Stimulated activated CD8-positive, alpha-beta memory T cell treated with anti-CD3 and anti-CD28 coated beads, Interleukin-7, amount 100 ng/mL, for 1 hour (primary cell): Measurements from ENCODE around the gene PPHLN1.

ENCODE experiments used
- DNase-seq, 2 donors: peaks; one replicate each; pipeline ENCODE4 v3.0.0-alpha.2; 2020; ENCODE audit warnings: low read depth in 2 of 2

Gene PPHLN1

GRCh38 chr12:42325653-42326474 is at the start of gene PPHLN1, which contains the start of gene ZCRB1:
PPHLN1 (plus strand) TSS chr12:42326167; CDS start chr12:42335903, 9,736 bp downstream.
ZCRB1 (minus strand) TSS chr12:42326094; CDS start chr12:42324102, 1,992 bp downstream.
- DNase-seq = peak; percentile 51 to 62

GRCh38 chr12:42277396-42278127 is 48.4 kb upstream of the PPHLN1 start:
- DNase-seq = no peak

- DNase-seq = no peak
Observed at GRCh38 chr12:42278128-42278510, 47.8 kb upstream of the PPHLN1 start.

GRCh38 chr12:42281278-42281677 is 44.7 kb upstream of the PPHLN1 start:
- no peak for DNase-seq

- no peak for DNase-seq
Observed at GRCh38 chr12:42281844-42282243, 44.1 kb upstream of the PPHLN1 start.

GRCh38 chr12:42282294-42282693 is 43.7 kb upstream of the PPHLN1 start:
- no peak for DNase-seq

- no peak for DNase-seq
Observed at GRCh38 chr12:42283739-42284138, 42.2 kb upstream of the PPHLN1 start.

GRCh38 chr12:42284157-42284556 is 41.8 kb upstream of the PPHLN1 start:
- no peak for DNase-seq

- DNase-seq = no peak
Observed at GRCh38 chr12:42284876-42285275, 41.1 kb upstream of the PPHLN1 start.

- no peak for DNase-seq
Observed at GRCh38 chr12:42285431-42285830, 40.5 kb upstream of the PPHLN1 start.

- no peak for DNase-seq
Observed at GRCh38 chr12:42286741-42287140, 39.2 kb upstream of the PPHLN1 start.

- DNase-seq = no peak
Observed at GRCh38 chr12:42288544-42288943, 37.4 kb upstream of the PPHLN1 start.

- no peak for DNase-seq
Observed at GRCh38 chr12:42291680-42292079, 34.3 kb upstream of the PPHLN1 start.

GRCh38 chr12:42296503-42297109 is 29.4 kb upstream of the PPHLN1 start:
- no peak for DNase-seq

- DNase-seq = no peak
Observed at GRCh38 chr12:42298887-42299286, 27.1 kb upstream of the PPHLN1 start.

- DNase-seq = no peak
Observed at GRCh38 chr12:42299392-42300308, 26.3 kb upstream of the PPHLN1 start.

GRCh38 chr12:42306297-42306696 is 19.7 kb upstream of the PPHLN1 start:
- no peak for DNase-seq

GRCh38 chr12:42308390-42308789 is 17.6 kb upstream of the PPHLN1 start:
- no peak for DNase-seq

GRCh38 chr12:42309996-42310395 is 16.0 kb upstream of the PPHLN1 start:
- no peak for DNase-seq

- DNase-seq = no peak
Observed at GRCh38 chr12:42315108-42315507, 10.9 kb upstream of the PPHLN1 start.

- no peak for DNase-seq
Observed at GRCh38 chr12:42320796-42321195, 5.2 kb upstream of the PPHLN1 start.
